MM.1S (cell line): ENCODE measurements around the gene MOB2.

Experiments
- EZH2 ChIP-seq: fragments of 300-600 bp; sonication (generic); optimal IDR thresholded peaks from 2 replicates; pipeline ENCODE3; 2017; ENCODE audit warnings: low read depth, mild to moderate bottlenecking, antibody characterized with exemption, low read length, mixed read lengths
- EZH2phosphoT487 ChIP-seq: fragments of 300-600 bp; sonication (generic); IDR thresholded peaks from 2 replicates; pipeline ENCODE4 v1.6.1; 2018; ENCODE audit warnings: antibody characterized with exemption, low read length
- TF ChIP-seq, protein P1 (sequence below): fragments of 300-600 bp; sonication (generic); IDR thresholded peaks from 2 replicates; pipeline ENCODE4 v1.5.1; 2016; ENCODE audit warnings: antibody characterized with exemption, low read length, mixed read lengths

DNA sequence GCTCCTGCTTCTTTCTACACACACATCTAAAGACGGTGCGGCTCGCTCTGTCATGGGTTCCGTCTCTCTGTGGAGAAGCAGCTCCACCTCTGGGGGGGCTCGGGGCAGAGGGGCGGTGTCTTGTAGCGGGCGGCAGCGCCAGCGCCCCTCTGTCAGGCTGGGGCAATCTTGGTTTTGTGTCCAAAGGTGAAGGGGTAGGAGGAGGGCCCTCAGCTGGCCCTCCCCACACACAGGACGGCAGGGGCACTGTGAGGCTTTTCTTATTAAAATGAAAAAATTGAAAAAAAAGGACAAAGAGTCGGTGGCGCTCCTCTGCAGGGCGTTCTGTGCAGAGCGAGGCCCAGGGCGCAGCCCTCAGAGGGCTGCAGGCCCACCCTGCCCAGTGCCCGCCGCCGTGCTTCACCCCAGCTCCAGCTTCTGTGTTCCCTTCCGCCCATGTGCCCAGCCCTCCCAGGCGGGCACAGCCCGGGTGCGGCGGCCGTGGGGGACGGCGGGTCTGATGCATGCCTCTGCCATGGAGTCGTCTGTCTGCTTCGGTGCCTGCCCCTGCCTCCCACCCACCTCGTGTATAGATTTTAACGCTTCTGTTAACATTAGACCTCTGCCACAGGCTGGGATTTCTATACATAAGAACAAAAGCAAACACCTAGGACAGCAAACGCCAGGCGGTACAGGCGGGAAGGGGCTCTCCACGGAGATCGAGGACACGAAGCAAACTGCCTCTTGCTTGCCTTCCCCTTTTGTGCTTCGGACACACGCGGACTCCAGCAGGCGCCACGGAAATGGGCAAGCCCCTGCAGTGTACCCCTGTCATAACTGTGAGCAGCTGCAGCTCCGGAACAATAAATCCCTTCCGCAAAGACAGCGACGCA lies 24.5 kb downstream of the MOB2 start:
- TF ChIP-seq, protein P1, sequence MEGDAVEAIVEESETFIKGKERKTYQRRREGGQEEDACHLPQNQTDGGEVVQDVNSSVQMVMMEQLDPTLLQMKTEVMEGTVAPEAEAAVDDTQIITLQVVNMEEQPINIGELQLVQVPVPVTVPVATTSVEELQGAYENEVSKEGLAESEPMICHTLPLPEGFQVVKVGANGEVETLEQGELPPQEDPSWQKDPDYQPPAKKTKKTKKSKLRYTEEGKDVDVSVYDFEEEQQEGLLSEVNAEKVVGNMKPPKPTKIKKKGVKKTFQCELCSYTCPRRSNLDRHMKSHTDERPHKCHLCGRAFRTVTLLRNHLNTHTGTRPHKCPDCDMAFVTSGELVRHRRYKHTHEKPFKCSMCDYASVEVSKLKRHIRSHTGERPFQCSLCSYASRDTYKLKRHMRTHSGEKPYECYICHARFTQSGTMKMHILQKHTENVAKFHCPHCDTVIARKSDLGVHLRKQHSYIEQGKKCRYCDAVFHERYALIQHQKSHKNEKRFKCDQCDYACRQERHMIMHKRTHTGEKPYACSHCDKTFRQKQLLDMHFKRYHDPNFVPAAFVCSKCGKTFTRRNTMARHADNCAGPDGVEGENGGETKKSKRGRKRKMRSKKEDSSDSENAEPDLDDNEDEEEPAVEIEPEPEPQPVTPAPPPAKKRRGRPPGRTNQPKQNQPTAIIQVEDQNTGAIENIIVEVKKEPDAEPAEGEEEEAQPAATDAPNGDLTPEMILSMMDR: no peak
- TF ChIP-seq EZH2phosphoT487 (no peak), EZH2 (no peak)
